ENCODE data around the gene TPCN2.

TPCN2 gene

DNA sequence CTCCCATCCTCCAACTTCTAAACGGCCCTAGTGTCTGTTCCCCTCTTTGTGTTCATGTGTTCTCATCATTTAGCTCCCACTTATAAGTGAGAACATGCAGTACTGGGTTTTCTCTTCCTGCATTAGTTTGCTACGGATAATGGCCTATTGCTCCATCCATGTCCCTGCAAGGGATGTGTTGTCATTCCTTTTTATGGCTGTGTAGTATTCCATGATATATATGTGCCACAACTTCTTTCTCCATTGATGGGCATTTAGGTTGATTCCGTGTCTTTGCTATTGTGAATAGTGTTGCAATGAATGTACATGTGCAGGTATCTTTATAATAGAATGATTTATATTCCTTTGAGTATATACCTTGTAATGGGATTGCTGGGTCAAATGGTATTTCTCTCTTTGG, 101.4 kb downstream of the TPCN2 start:
- no peak overlapping the region for H3K4me3 ChIP-seq (ENCODE audit: low read depth in 1 of 5, low read length in 5 of 5)
- no peaks in the 10 kb centered on the region for H3K36me3 ChIP-seq (ENCODE audit: control insufficient read depth in 5 of 5, insufficient read depth in 5 of 5, low read length in 5 of 5)
- peaks cover 0 to 10% (median under 1%) of the 10 kb centered on the region in 5 donors for H3K27me3 ChIP-seq (ENCODE audit: control insufficient read depth in 5 of 5, insufficient read depth in 4 of 5, low read length in 5 of 5)
- H3K27ac ChIP-seq (ENCODE audit: low read depth, low read length), result no peak overlapping the region
- no peak overlapping the region for H3K9ac ChIP-seq (ENCODE audit: low read length in 5 of 5)
- H3K9me3 ChIP-seq (ENCODE audit: control insufficient read depth in 5 of 5, low read length in 5 of 5), result peaks cover 0 to 20% (median 11%) of the 10 kb centered on the region in 5 donors
- H3K4me1 ChIP-seq (ENCODE audit: control insufficient read depth in 5 of 5, insufficient read depth in 5 of 5, low read length in 5 of 5), result peaks cover 0 to 3% (median under 1%) of the 10 kb centered on the region in 5 donors

DNA sequence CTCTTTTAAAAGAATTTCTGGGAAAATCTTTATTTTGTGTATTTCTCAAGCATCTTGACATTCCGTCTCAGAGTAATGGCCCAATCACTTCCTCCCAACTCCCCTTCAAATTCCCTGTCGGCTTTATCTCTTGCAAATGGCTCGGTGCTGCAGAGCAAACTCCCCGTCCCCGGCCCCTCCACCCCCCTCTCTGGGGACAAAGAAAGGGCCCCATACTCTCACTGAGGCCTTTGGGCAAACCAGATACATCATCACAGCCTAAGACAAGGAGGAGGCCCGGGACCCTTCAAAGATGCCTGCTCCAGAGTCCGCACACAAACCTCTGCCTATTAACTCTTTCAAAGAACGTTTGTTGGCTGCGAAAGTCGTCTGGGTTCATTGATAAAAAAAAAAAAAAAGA, 103.1 kb downstream of the TPCN2 start:
- Histone ChIP-seq H3K27ac (ENCODE audit: low read depth, low read length) (no peak overlapping the region), H3K9me3 (ENCODE audit: control insufficient read depth in 5 of 5, low read length in 5 of 5) (peaks cover 0 to 6% (median 4%) of the 10 kb centered on the region in 5 donors), H3K9ac (ENCODE audit: low read length in 5 of 5) (no peak overlapping the region), H3K27me3 (ENCODE audit: control insufficient read depth in 5 of 5, insufficient read depth in 4 of 5, low read length in 5 of 5) (peaks cover 2 to 25% (median 14%) of the 10 kb centered on the region in 5 donors), H3K4me1 (ENCODE audit: control insufficient read depth in 5 of 5, insufficient read depth in 5 of 5, low read length in 5 of 5) (peaks cover 0 to 10% (median 3%) of the 10 kb centered on the region in 5 donors), H3K36me3 (ENCODE audit: control insufficient read depth in 5 of 5, insufficient read depth in 5 of 5, low read length in 5 of 5) (no peaks in the 10 kb centered on the region), H3K4me3 (ENCODE audit: low read depth in 1 of 5, low read length in 5 of 5) (no peak overlapping the region)

DNA sequence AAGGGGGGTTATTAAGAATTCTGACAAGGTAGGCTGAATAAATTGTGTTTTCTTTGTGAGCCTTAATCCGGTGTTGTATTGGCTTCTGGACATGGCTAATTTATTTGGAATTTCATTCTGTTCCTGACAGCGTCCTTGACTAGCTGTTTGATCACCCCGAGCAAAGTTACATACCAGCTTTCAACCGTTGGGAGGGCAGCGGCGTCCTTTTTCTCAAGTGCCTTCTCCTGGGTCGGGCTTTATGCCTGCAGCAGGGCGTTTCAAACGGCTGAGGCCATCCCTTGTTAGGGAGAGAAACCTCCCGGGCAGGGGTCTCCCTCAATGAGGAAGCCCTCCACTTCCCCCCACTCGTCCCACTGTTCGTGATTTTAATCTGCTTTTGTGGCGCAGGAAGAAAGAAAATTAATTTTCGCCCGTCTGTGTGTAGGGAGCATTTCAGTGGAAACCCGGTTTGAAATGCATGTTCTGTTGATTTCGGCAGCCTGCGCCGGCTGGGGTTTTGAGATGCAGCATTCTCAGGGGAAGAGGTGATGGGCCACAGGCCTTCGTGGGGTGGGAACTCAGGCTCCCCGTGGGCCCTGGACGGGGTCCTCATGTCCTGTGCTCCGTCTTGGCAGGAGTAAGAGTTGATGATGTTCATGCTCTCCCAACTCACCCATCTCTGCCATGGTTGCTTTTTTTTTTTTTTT, 104.1 kb downstream of the TPCN2 start:
- Histone ChIP-seq H3K27me3 (ENCODE audit: control insufficient read depth in 5 of 5, insufficient read depth in 4 of 5, low read length in 5 of 5) (peaks cover 6 to 30% (median 20%) of the 10 kb centered on the region in 5 donors), H3K9ac (ENCODE audit: low read length in 5 of 5) (no peak overlapping the region), H3K4me1 (ENCODE audit: control insufficient read depth in 5 of 5, insufficient read depth in 5 of 5, low read length in 5 of 5) (peaks cover 0 to 20% (median 10%) of the 10 kb centered on the region in 5 donors), H3K9me3 (ENCODE audit: control insufficient read depth in 5 of 5, low read length in 5 of 5) (no peaks in the 10 kb centered on the region), H3K27ac (ENCODE audit: low read depth, low read length) (no peak overlapping the region), H3K4me3 (ENCODE audit: low read depth in 1 of 5, low read length in 5 of 5) (no peak overlapping the region), H3K36me3 (ENCODE audit: control insufficient read depth in 5 of 5, insufficient read depth in 5 of 5, low read length in 5 of 5) (no peaks in the 10 kb centered on the region)

DNA sequence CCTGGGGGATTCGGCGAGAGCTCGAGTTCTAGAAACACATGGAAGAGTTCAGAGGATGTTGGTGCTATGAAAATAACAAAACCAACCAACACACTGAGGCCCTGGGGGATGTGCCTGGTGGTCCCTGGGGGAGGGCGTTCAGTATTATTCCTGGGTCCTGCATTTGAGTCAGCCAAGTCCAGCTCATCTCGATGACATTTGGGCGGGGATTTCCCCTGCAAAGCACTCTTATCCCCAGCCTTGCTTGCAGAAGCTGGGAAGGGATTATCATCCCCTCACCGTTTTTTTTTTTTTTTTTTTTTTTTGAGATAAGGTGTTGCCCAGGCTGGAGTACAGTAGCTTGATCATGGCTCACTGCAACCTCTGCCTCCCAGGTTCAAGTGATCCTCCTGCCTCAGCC, 104.9 kb downstream of the TPCN2 start:
- Histone ChIP-seq H3K27me3 (ENCODE audit: control insufficient read depth in 5 of 5, insufficient read depth in 4 of 5, low read length in 5 of 5) (peaks cover 7 to 35% (median 21%) of the 10 kb centered on the region in 5 donors), H3K9me3 (ENCODE audit: control insufficient read depth in 5 of 5, low read length in 5 of 5) (no peaks in the 10 kb centered on the region), H3K4me3 (ENCODE audit: low read depth in 1 of 5, low read length in 5 of 5) (no peak overlapping the region), H3K9ac (ENCODE audit: low read length in 5 of 5) (no peak overlapping the region), H3K36me3 (ENCODE audit: control insufficient read depth in 5 of 5, insufficient read depth in 5 of 5, low read length in 5 of 5) (no peaks in the 10 kb centered on the region), H3K4me1 (ENCODE audit: control insufficient read depth in 5 of 5, insufficient read depth in 5 of 5, low read length in 5 of 5) (peaks cover 0 to 20% (median 10%) of the 10 kb centered on the region in 5 donors), H3K27ac (ENCODE audit: low read depth, low read length) (no peak overlapping the region)

DNA sequence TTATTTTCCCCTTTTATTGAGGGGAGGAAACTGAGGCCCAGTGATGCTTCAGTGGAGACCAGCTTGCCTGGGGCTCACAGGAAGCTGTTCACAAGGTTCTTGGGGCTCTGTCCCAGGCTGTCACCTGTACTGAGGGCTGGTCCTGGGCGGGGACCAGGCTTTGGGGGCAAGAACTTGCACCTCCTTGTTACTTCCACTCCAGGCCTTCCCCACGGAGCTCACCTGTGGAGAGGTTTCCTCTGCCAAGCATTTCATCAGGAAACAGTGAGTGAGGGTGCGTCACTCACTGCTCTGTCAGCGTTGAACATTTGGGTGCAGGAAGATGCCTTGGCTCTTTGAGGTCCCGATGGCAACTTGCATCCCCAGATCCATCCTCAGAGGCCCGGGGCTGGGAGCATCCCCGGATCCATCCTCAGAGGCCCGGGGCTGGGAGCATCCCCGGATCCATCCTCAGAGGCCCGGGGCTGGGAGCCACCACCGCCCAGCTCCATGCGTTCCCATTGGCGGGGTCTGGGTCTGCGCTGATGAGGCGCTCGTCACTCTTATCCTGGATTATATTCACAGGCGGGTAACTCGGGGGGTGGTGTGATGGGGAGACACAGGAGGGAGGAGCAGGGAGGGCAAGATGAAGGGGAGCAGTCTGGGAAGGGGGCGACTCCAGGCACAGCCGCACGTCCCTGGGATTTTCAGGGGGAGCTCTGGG, 105.6 kb downstream of the TPCN2 start:
- Histone ChIP-seq H3K27ac (ENCODE audit: low read depth, low read length) (no peak overlapping the region), H3K9ac (ENCODE audit: low read length in 5 of 5) (no peak overlapping the region), H3K4me1 (ENCODE audit: control insufficient read depth in 5 of 5, insufficient read depth in 5 of 5, low read length in 5 of 5) (peaks cover 0 to 20% (median 10%) of the 10 kb centered on the region in 5 donors), H3K4me3 (ENCODE audit: low read depth in 1 of 5, low read length in 5 of 5) (no peak overlapping the region), H3K9me3 (ENCODE audit: control insufficient read depth in 5 of 5, low read length in 5 of 5) (no peaks in the 10 kb centered on the region), H3K27me3 (ENCODE audit: control insufficient read depth in 5 of 5, insufficient read depth in 4 of 5, low read length in 5 of 5) (peaks cover 7 to 37% (median 24%) of the 10 kb centered on the region in 5 donors), H3K36me3 (ENCODE audit: control insufficient read depth in 5 of 5, insufficient read depth in 5 of 5, low read length in 5 of 5) (no peaks in the 10 kb centered on the region)

DNA sequence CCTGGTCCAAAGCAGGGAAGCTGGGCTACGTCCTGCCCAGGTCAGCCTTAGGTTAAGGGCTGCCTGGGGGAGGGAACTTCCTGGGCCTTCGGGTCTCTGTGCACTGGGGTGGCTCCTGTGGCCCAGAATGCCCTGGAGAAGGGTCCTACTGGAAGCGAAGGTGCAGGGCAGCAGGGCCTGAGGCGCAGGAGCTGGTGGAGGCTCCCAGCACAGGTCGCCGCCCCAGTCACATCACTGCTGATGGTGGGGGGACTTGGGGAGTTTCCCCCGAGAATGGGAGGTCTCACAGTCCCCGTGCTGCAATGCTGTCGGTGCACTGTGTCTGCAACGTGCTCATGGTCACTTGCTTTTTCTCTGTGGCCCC, 106.2 kb downstream of the TPCN2 start:
- Histone ChIP-seq H3K36me3 (ENCODE audit: control insufficient read depth in 5 of 5, insufficient read depth in 5 of 5, low read length in 5 of 5) (no peaks in the 10 kb centered on the region), H3K27ac (ENCODE audit: low read depth, low read length) (no peak overlapping the region), H3K4me3 (ENCODE audit: low read depth in 1 of 5, low read length in 5 of 5) (no peak overlapping the region), H3K9ac (ENCODE audit: low read length in 5 of 5) (no peak overlapping the region), H3K9me3 (ENCODE audit: control insufficient read depth in 5 of 5, low read length in 5 of 5) (no peaks in the 10 kb centered on the region), H3K4me1 (ENCODE audit: control insufficient read depth in 5 of 5, insufficient read depth in 5 of 5, low read length in 5 of 5) (peaks cover 0 to 20% (median 10%) of the 10 kb centered on the region in 5 donors), H3K27me3 (ENCODE audit: control insufficient read depth in 5 of 5, insufficient read depth in 4 of 5, low read length in 5 of 5) (peaks cover 7 to 39% (median 24%) of the 10 kb centered on the region in 5 donors)

DNA sequence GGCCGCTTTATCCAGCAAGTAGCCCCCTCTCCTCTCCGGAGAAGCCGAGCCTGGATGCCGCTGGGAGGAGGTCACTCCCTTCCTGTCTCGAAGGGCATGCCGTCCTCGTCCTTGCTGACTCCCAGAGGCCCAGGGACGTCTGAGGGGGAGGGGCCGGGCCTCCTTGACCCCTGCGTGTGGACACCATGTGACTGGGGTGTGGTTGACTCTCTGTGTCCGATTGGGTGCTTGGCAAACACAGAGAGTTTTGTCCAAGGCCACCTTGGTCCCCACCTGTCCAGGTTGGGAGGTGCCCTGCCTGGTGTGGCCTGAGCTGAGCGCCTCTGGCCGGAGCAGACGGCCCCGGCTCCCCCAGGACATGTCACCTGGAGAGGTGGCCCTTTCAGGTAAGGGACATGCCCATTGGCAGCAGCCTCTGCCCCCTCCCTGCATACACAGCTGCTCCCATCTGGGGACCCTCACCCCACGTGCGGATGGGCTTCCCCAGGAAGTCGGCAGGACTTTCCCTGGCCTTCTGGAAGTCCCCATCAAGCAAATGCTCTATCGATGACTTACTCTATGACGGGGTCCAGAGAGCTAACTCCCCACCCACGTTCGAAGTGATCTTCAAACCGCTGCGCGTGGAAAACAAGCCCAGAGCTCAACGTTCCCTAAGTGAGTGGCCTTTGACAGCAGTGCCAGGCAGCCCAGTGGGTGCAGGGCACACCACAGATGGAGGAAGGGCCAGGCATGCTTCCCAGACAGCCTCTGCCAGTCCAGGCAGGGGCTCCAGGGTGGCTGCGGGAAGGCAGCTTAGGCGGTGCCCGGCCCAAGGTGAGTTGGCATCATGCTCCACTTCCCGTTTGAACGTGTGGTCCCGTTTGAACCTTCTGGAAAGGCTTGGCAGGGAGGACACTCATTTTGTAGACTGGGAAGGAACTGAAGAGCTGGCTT, 106.8 kb downstream of the TPCN2 start, which contains the start of gene SMIM38:
Gene SMIM38 (plus strand): TSS at position 634 of the 933 bp plus-strand sequence. CDS start 1,912 bp downstream, outside the sequence.
- Histone ChIP-seq H3K4me1 (ENCODE audit: control insufficient read depth in 5 of 5, insufficient read depth in 5 of 5, low read length in 5 of 5) (peaks cover 0 to 20% (median 10%) of the 10 kb centered on the region in 5 donors), H3K27me3 (ENCODE audit: control insufficient read depth in 5 of 5, insufficient read depth in 4 of 5, low read length in 5 of 5) (peaks cover 7 to 39% (median 24%) of the 10 kb centered on the region in 5 donors), H3K27ac (ENCODE audit: low read depth, low read length) (no peak within 1 kb of the TSS), H3K9me3 (ENCODE audit: control insufficient read depth in 5 of 5, low read length in 5 of 5) (no peaks in the 10 kb centered on the region), H3K4me3 (ENCODE audit: low read depth in 1 of 5, low read length in 5 of 5) (no peak within 1 kb of the TSS), H3K9ac (ENCODE audit: low read length in 5 of 5) (no peak within 1 kb of the TSS), H3K36me3 (ENCODE audit: control insufficient read depth in 5 of 5, insufficient read depth in 5 of 5, low read length in 5 of 5) (no peaks in the 10 kb centered on the region)

DNA sequence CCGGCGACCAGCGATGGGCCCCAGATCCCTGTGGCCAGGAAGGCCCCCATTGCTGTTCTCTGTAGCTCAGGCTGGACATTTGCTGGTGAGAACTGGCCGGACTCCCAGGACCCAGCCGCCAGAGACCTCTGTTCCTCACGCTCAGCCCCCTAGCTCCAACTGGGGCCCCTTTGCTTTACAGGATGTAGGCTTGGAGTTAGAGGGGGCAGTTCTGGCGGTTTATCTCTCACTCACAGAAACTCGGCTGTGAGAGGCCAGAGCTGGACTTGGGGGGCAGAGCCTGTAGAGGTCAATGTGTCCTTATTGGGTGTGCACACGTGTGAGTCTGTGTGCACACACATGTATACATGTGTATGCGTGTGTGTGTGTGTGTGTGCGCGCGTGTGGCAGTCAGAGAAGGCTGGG, 107.5 kb downstream of the TPCN2 start:
- H3K9ac ChIP-seq (ENCODE audit: low read length in 5 of 5), result no peak overlapping the region
- no peaks in the 10 kb centered on the region for H3K36me3 ChIP-seq (ENCODE audit: control insufficient read depth in 5 of 5, insufficient read depth in 5 of 5, low read length in 5 of 5)
- no peak overlapping the region for H3K4me3 ChIP-seq (ENCODE audit: low read depth in 1 of 5, low read length in 5 of 5)
- H3K4me1 ChIP-seq (ENCODE audit: control insufficient read depth in 5 of 5, insufficient read depth in 5 of 5, low read length in 5 of 5), result peaks cover 0 to 20% (median 10%) of the 10 kb centered on the region in 5 donors
- H3K27me3 ChIP-seq (ENCODE audit: control insufficient read depth in 5 of 5, insufficient read depth in 4 of 5, low read length in 5 of 5), result peaks cover 7 to 39% (median 24%) of the 10 kb centered on the region in 5 donors
- no peaks in the 10 kb centered on the region for H3K9me3 ChIP-seq (ENCODE audit: control insufficient read depth in 5 of 5, low read length in 5 of 5)
- no peak overlapping the region for H3K27ac ChIP-seq (ENCODE audit: low read depth, low read length)

DNA sequence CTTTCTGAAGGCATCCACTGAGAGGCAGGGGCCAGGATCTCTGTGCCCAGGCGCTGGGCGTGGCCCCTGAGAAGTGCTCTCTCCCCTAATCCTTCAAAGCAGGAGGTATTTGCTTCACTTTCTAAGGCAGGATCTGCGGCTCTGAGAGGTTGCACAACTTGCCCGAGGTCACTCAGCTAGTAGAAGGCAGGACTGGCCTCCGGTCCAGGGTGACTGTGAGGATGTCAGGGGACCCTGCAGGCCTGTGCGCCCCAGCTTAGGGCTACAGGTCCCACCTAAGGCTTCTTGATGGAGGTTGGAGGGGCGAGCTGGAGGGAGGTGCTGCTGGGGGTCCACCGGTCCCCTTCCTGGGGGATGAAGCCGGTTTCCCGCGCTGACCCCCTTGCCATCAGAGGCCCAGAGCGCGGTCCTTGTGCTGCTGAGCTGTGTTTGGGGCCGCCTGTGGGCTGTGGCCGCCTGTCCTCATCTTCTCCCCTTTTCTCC, 108.0 kb downstream of the TPCN2 start:
- Histone ChIP-seq H3K27me3 (ENCODE audit: control insufficient read depth in 5 of 5, insufficient read depth in 4 of 5, low read length in 5 of 5) (peaks cover 7 to 39% (median 24%) of the 10 kb centered on the region in 5 donors), H3K9me3 (ENCODE audit: control insufficient read depth in 5 of 5, low read length in 5 of 5) (no peaks in the 10 kb centered on the region), H3K4me1 (ENCODE audit: control insufficient read depth in 5 of 5, insufficient read depth in 5 of 5, low read length in 5 of 5) (peaks cover 0 to 20% (median 10%) of the 10 kb centered on the region in 5 donors), H3K27ac (ENCODE audit: low read depth, low read length) (no peak overlapping the region), H3K4me3 (ENCODE audit: low read depth in 1 of 5, low read length in 5 of 5) (peak overlapping the region in 1 of 5 donors; percentile 15), H3K36me3 (ENCODE audit: control insufficient read depth in 5 of 5, insufficient read depth in 5 of 5, low read length in 5 of 5) (no peaks in the 10 kb centered on the region), H3K9ac (ENCODE audit: low read length in 5 of 5) (no peak overlapping the region)

Data from subcutaneous abdominal adipose tissue (tissue), 5 donors.